WTC11 (cell line): ENCODE results near the gene SLC2A4.

Experiments used
- JUN ChIP-seq: sonication (generic); formaldehyde crosslinking; IDR thresholded peaks from 2 replicates; pipeline ENCODE4 v1.8.0; 2023; ENCODE audit warnings: mild to moderate bottlenecking, missing genetic modification reagents
- MYBL2 ChIP-seq: sonication (generic); formaldehyde crosslinking; IDR thresholded peaks from 2 replicates; pipeline ENCODE4 v1.8.1; 2023; ENCODE audit warnings: mild to moderate bottlenecking, moderate library complexity, missing genetic modification reagents
- NFE2L1 ChIP-seq: sonication (generic); formaldehyde crosslinking; IDR thresholded peaks from 2 replicates; pipeline ENCODE4 v1.8.1; 2023; ENCODE audit warnings: missing genetic modification reagents
- USF2 ChIP-seq: sonication (generic); formaldehyde crosslinking; IDR thresholded peaks from 2 replicates; pipeline ENCODE4 v1.8.1; 2023; ENCODE audit warnings: mild to moderate bottlenecking, missing genetic modification reagents, moderate library complexity
- TF ChIP-seq, protein P1 (sequence below): sonication (generic); formaldehyde crosslinking; IDR thresholded peaks from 2 replicates; pipeline ENCODE4 v1.8.0; 2022; ENCODE audit warnings: mild to moderate bottlenecking, missing genetic modification reagents

DNA sequence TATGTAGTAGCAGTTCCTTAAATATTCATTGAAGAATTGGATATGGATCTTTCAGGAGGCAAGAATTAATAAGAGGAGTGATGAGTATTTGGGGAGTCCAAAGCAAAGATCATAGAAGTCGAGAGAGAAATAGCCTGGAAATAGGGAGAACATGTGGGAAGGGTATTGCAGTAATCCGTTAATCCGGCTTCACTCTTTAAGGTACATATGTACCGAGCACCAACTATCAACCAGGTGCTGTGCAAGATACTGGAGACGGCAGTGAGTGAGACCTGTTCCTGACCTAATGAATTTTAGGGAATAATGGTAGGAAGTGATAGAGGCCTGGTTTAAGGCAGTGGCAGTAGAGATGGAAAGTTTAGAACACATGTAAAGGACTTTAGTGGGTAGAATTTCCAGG is 28.4 kb upstream of the SLC2A4 start:
- no peak for TF ChIP-seq NFE2L1
- no peak for TF ChIP-seq JUN (CRISPR knock-in tag)
- TF ChIP-seq USF2 = no peak
- TF ChIP-seq, protein P1, sequence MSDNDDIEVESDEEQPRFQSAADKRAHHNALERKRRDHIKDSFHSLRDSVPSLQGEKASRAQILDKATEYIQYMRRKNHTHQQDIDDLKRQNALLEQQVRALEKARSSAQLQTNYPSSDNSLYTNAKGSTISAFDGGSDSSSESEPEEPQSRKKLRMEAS (CRISPR knock-in tag) = no peak
- TF ChIP-seq MYBL2 (CRISPR knock-in tag) = no peak
